GM15510 (cell line): Measurements from ENCODE around the gene WDFY2.

Experiments used
- POLR2A ChIP-seq: IDR thresholded peaks from 3 replicates; pipeline ENCODE4 v1.6.1; 2011; ENCODE audit warnings: borderline replicate concordance; ENCODE audit not compliant: insufficient read length; ENCODE audit errors: extremely low read depth

WDFY2 gene

GRCh38 chr13:51659276-51660127 is 75.2 kb downstream of the WDFY2 start:
- TF ChIP-seq POLR2A = no peak

DNA sequence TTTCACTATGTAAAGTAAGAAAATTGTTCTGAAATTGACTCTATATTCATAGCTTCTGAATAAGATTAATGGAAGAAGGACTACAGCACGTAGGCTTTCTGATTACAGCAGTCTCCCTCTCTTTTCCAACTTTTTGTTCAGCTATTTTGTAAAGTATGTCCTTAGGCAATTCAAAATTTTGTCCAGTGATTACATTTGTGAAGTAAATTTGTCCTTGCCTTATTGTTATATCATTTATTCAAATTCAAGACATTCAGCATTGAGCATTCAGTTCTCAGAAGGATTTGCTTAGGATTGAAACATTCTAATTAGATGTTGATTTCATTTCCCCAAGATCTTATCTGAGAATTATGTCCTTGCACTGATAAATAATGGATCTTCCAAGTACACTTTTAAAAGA is 76.6 kb downstream of the WDFY2 start:
- no peak for TF ChIP-seq POLR2A

- TF ChIP-seq POLR2A = no peak
These were observed 80.0 kb downstream of the WDFY2 start for GRCh38 chr13:51663973-51664957.

- TF ChIP-seq POLR2A = no peak
These were observed 81.2 kb downstream of the WDFY2 start for GRCh38 chr13:51665456-51665855.

DNA sequence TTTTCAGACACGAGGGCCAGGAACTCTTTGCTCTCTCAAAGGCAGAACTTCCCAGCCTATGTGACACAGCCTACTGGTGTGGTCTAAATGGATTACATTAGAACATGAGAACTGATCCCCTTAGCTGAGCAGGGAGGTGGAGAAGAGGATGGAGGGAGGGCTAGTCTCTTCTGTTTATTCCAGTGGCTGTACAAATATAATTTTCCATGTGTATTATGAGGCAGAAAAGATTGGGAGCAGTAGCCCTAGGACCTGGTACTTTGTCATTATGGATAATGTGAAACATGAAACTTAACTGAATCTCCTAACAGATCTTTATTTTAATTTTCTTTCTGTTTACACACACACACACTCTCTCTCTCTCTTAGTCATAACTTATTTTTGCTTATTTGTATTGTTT is 82.1 kb downstream of the WDFY2 start:
- no peak for TF ChIP-seq POLR2A

- TF ChIP-seq POLR2A = no peak
These were observed 82.6 kb downstream of the WDFY2 start for GRCh38 chr13:51666839-51667238.

DNA sequence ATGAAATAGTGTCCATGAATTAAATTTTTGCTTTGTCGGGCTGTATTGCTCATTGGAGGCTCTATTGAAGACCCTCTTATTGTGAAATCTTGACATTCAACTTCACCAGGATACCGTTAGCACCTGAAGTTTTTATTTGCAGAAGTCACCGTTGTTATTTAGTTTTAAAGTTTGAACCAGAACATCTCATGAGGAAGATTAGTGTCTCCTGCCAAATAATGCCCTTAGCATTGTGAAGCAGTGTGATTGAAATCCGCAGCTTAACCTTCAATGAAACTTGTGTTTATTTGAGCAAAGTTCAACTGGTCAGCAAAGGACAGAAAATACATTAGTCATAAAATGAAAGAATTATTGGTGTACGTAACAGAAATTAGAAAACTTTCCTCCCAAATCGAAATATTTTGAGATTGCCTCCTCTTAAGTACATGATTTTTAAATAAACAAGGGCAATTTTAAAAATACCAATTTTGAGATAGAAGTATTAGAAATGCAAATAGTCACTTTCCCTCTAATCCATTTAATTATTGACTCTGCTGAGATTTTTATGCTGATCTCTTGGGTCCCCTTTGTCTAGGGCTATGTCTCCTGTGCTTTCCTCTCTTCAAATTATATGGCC is 84.4 kb downstream of the WDFY2 start:
- TF ChIP-seq POLR2A = no peak

GRCh38 chr13:51673165-51673564 is 88.9 kb downstream of the WDFY2 start:
- TF ChIP-seq POLR2A = no peak

GRCh38 chr13:51674276-51674675 is 90.0 kb downstream of the WDFY2 start:
- TF ChIP-seq POLR2A = no peak

DNA sequence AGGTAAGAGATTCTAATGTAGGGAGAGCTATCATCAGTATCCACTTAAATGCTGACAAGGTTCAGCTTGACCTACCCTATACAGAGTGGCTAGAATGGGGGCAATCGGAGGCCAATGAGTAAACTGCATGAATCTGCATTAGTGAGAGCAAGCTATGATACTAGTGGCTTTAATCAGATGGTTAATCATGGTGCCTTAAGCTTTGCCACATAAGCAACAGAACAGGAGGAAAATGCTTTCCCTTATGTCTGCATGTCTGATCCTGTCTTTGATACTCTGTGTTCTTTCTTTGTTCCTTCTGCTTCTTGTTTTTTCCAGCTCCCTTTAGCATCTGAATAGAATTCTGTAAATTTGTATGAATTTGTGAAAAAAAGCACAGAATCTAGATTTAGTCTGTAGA is 91.1 kb downstream of the WDFY2 start:
- no peak for TF ChIP-seq POLR2A

DNA sequence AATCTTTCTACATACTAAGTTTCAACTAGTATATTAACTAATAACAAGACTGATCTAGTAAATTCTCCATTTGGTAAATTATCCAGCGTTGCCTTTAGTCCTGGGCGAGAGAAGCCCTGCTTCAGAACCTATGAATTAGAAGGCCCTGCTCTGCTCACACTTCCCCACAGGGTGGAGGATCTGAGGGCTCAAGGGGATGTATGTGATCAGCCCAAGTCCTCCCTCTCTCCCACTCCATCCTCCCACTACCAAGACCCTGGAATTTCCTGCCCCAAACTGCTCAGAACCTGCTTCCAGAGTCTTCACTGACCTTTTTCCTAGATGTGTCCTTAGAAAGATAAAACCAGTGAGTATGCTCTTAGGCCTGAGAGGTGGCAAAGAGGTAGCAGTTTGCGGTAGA is 91.6 kb downstream of the WDFY2 start:
- TF ChIP-seq POLR2A = no peak

DNA sequence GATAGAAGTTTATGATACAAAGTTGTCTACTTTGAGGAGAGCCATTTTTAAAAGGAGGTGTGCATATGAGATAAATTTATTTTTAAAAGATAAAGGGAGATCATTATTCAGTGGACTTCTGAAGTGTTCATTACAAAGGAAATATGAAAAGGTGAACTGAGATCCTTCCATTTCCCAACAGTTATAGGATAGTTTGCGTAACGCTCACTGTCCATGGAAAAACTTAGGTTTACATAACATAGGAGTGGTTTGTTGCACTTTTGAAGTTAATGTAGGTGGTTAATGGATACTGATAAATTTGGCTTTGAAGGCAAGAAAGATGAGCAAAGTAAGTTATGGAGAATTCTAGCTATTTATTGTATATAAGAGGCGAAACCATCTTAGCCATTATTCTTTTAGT is 92.5 kb downstream of the WDFY2 start:
- no peak for TF ChIP-seq POLR2A

DNA sequence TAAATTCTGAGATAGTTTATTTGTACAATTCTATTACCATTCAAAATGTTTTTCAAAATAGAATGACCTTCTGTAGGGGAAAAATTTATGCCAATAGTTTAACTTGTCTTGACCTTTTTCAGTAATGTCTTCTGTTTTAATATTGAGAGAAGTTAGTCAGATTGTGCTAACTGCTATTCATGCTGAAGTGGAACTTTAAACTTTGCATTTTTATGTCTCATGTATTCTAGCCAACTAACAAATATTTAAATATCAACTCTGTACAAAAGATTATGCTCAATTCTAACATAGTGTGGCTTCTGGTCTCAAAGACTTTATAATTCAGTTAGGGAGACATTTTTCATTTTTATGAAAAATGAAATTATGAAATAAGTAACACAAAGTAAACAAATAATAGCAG is 94.2 kb downstream of the WDFY2 start:
- no peak for TF ChIP-seq POLR2A

DNA sequence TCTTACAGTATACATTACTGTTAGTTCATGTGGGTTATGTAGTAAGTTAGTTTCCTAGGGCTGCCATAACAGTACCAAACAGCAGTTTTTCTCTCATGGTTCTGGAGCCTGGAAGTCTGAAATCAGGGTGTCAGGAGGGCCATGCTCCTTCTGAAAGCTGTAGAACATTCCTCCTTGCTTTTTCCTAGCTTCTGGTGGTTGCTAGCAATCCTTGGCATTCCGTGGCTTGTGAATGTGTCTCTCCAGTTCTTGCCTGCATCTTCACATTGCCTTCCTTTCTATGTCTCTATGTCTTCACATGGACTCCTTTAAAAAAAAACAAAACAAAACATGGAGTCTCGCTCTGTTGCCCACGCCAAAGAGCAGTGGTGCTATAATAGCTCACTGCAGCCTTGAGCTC is 95.4 kb downstream of the WDFY2 start:
- TF ChIP-seq POLR2A = no peak

- TF ChIP-seq POLR2A = no peak
These were observed 96.9 kb downstream of the WDFY2 start for GRCh38 chr13:51681037-51681678.

- no peak for TF ChIP-seq POLR2A
These were observed 98.4 kb downstream of the WDFY2 start for GRCh38 chr13:51682686-51683085.

DNA sequence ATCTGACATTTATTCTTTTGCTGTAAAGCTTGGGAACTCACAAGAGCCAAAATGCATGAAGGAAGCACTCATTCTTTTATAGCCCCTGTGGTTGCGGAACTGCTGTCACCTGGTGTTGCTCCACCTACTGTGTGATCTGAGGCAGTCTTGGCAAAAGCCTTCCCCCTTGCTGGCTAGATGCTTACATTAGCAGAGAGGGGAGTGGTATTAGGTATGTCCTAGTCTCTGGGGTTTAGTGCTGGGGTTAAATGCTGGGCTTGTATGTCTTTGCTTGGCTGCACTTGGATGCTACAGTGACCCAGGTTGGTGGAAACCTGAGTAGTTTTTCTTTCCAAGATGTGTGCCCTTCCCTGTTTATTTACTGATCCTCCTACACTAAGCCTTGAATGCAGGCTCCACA is 99.3 kb downstream of the WDFY2 start:
- TF ChIP-seq POLR2A = no peak
